WI38 (cell line): Measurements from ENCODE around the gene CHST4.
A peak's percentile ranks its signal among the peaks of the same experiment; 100 is the strongest.

Source experiments
- H3K4me3 ChIP-seq: 2 replicates; pipeline ENCODE4 v1.5.1; 2011; ENCODE audit warnings: low read depth, mild to moderate bottlenecking, control low read depth, low read length
- CTCF ChIP-seq: IDR thresholded peaks from 2 replicates; pipeline ENCODE4 v1.5.1; 2012; ENCODE audit warnings: low read depth, mild to moderate bottlenecking, control low read depth, low read length

The CHST4 gene

GRCh38 chr16:71524566-71525553, 1.4 kb upstream of the CHST4 start:
- TF ChIP-seq CTCF: no peak
- no peak overlapping the region for H3K4me3 ChIP-seq

DNA sequence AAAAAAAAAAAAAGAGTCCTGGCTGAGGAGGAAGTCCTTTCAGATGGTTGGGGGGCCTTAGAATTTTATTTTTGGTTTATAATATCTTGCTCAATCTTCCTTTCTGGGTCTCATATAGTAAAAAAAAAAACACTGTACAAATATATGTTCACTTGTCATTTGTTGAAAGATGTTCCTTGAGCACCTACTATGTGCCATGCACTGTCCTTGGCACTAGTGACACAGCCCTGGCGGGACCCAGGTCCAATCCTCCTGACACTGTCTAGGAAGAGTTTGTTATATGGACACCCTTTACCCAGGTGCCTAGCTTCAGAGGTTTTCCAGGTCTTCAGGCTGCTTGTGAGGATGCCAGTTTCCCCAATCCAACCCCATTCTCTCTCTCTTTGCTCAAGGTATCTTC, 2.0 kb downstream of the CHST4 start:
- H3K4me3 ChIP-seq: no peak overlapping the region
- no peak for TF ChIP-seq CTCF

- TF ChIP-seq CTCF: no peak
Observed at GRCh38 chr16:71528863-71529262, 2.6 kb downstream of the CHST4 start.

GRCh38 chr16:71532366-71532765, 6.1 kb downstream of the CHST4 start:
- no peak overlapping the region for H3K4me3 ChIP-seq
- TF ChIP-seq CTCF: no peak

More at GRCh38 chr16:71528863-71529262, 2.6 kb downstream of the CHST4 start:
- no peak overlapping the region for H3K4me3 ChIP-seq

GRCh38 chr16:71536752-71537499, 10.7 kb downstream of the CHST4 start:
- no peak overlapping the region for H3K4me3 ChIP-seq
- no peak for TF ChIP-seq CTCF

DNA sequence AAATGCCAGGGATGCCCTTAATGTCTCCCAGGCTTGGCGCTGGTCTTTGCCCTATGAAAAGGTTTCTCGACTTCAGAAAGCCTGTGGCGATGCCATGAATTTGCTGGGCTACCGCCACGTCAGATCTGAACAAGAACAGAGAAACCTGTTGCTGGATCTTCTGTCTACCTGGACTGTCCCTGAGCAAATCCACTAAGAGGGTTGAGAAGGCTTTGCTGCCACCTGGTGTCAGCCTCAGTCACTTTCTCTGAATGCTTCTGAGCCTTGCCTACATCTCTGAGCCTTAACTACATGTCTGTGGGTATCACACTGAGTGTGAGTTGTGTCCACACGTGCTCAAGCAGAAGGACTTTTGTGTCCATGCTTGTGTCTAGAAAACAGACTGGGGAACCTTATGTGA, 11.4 kb downstream of the CHST4 start:
- no peak overlapping the region for H3K4me3 ChIP-seq
- peak; percentile 60 for TF ChIP-seq CTCF

- H3K4me3 ChIP-seq: no peak overlapping the region
- no peak; the same call in 1 of the 2 replicates for TF ChIP-seq CTCF
Observed at GRCh38 chr16:71542377-71542776, 16.2 kb downstream of the CHST4 start.
